COLO829 (cell line): ENCODE results near the gene HECW1.

Experiments used
- DNase-seq: peaks from one replicate; pipeline ENCODE4 v3.0.0; 2012; ENCODE audit warnings: low spot score

Gene HECW1

GRCh38 chr7:43112941-43113621 is 634 bp downstream of the HECW1 start:
- no peak for DNase-seq

DNA sequence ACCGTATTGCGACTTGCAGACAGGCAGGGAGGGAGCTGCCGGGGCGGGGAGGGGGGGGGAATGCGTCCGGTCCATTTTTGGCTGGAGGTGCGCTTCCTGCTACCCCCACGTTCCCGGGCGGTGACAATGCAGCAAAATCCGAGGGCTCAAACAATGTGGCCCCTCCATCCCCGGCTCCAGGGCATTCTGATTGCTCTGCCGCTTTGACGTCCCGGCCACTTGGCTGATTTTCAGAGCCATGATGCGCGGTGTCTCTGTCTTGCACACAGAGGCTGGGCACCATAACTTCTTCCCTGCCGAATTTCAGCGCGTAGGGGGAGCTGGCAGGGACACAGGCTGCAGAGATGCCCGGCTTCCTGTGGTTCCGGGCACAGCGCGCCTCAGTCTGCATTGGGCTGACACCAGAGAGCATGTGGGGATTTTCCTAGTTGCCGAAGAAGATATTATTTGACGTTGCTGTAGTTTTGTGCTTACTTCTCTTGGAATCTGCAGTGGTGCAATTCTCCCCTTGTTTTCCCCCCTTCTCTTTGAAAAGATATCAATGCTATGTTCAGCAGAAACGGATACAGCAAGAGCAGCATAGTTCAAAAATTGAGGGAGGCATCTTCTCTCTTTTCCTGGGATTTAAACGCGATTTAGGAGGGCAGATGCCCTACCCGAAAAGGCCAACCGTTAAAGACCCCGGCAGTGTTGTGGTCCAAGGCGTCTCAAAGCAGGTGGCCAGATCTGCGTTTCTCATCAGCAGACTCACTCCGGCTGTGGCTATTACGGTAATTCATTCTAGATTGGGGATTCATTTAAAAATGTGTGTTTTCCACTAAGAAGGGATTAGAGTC is 1.4 kb downstream of the HECW1 start:
- no peak for DNase-seq

- peak; percentile 67 for DNase-seq
Observed at GRCh38 chr7:43114458-43114780, 2.0 kb downstream of the HECW1 start.

DNA sequence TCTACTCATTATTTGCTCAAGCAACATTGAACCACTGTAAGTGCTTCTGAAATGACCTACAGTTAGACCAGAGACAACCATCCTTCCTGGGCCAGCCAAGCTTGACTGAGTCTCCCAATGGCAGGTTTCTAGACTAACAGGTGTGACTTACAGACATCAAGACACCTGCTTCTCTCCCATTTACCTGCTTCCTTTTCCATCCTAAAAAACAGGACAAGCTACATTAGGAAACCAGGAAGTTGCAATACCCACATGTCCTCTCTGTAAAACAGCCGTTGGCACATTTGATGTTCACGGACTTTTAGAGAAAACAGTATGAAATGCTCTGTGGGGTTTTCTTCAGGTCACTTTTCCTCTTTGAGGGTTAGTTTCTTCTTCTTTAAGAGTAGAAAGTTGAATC is 4.0 kb downstream of the HECW1 start:
- no peak for DNase-seq

DNA sequence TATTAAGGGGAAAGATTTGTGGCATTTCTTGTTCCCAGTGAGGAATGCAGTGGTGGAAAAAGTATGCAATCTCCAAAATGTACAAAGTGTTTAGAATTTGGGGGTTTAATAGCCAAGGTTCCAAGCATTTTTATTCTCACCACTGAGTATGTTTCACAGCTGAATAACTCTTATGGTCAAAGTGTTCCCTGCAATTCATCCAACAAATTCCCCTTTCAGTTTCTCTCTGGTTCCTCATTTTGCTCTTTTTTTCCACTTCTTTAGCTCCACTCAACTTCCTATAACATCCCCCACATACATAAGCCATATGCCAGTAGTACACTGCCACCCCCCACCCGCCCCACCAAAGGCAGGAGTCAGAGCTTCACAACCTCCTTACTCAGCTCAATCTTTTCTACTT is 4.6 kb downstream of the HECW1 start:
- no peak for DNase-seq

- no peak for DNase-seq
Observed at GRCh38 chr7:43117861-43118260, 5.4 kb downstream of the HECW1 start.

GRCh38 chr7:43118313-43118712 is 5.9 kb downstream of the HECW1 start:
- DNase-seq, result no peak

GRCh38 chr7:43119371-43120075 is 7.1 kb downstream of the HECW1 start:
- DNase-seq, result no peak

- DNase-seq, result no peak
Observed at GRCh38 chr7:43121973-43122372, 9.5 kb downstream of the HECW1 start.

GRCh38 chr7:43123457-43123856 is 11.0 kb downstream of the HECW1 start:
- no peak for DNase-seq

GRCh38 chr7:43124388-43124787 is 11.9 kb downstream of the HECW1 start:
- DNase-seq, result no peak

GRCh38 chr7:43130347-43130746 is 17.9 kb downstream of the HECW1 start:
- DNase-seq, result no peak

- no peak for DNase-seq
Observed at GRCh38 chr7:43135129-43135528, 22.7 kb downstream of the HECW1 start.

DNA sequence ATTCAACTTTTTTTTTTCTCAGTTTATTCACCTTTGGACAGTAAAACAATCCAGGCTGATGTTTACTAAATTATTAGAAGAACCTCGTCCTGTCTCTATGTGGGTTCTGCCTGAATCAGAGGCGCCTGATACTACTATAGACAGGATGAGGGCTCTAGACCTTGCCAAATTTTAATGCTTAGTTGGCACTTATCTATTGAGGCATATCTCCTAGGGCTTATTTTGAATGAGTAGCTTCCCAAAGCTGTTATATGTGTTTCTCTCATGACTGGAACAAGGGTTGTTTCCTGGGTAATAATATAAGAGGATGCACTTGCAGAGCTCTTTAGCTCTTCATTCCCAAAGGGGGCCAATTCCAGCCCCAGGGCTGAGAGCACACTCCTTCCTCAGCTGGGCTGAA is 23.6 kb downstream of the HECW1 start:
- no peak for DNase-seq

DNA sequence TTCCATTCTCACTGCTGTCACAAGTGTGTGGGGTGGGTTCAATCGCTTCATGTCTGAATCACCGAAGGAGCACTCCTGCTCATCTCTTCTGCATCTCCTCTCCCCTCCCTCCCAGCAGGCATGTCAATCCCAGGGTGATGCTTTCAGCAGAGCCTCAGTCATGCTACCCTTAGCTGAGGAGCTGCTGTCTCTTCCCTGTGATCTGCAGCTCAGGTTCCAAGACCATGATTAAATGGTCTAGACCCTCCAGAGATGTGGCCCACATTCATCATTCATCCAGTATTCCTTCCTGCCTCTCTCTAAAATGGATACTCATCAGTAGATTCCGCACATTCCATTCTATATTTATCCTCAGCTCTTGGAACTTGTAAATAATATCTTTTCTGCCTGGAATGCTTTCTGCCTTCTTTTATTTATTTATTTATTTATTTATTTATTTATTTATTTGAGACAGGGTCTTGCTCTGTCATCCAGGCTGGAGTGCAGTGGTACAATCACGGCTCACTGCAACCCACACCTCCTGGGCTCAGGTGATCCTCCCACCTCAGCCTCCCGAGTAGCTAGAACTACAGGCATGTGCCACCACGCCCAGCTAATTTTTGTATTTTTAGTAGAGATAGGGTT is 24.8 kb downstream of the HECW1 start:
- peak; percentile 27 for DNase-seq

GRCh38 chr7:43137811-43138210 is 25.4 kb downstream of the HECW1 start:
- no peak for DNase-seq

DNA sequence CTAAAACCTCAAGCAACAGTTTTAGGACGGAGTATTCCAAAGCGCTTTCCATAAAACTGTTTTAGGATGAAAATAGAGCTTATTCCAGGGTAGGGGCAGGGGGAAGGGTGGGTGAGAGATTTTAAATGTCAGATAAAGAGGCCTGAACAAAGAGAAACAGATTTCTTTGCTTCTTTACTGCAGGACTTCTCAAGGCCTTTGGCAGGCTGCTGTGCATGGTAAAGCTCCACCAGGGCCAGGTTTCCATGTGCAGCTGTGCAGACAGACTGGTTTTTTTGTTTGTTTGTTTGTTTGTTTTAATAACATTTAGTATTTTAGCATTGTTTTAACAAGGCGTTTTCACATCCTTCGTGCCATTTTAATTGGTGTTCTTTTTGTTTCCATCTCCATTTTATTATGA is 26.3 kb downstream of the HECW1 start:
- DNase-seq, result no peak

DNA sequence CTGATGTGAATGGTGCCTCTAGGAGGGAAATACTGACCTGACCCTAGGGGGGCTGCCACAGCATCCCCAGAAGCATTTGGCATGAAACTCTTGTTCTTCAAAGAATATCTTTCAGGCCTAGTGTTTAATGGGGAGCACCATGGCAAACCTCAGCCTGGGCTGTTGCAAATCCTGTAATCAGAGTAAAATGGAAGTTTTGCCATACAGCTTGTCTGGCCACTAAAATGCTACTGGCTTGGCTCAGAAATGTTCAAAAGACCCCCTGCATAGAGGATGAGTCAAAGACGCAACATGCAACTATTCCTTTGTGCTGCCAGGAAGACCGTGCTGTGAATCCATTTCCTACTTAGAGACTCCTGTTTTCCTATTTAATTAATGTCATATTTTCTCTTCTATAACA is 26.7 kb downstream of the HECW1 start:
- DNase-seq, result no peak

GRCh38 chr7:43140186-43140585 is 27.7 kb downstream of the HECW1 start:
- DNase-seq, result no peak

DNA sequence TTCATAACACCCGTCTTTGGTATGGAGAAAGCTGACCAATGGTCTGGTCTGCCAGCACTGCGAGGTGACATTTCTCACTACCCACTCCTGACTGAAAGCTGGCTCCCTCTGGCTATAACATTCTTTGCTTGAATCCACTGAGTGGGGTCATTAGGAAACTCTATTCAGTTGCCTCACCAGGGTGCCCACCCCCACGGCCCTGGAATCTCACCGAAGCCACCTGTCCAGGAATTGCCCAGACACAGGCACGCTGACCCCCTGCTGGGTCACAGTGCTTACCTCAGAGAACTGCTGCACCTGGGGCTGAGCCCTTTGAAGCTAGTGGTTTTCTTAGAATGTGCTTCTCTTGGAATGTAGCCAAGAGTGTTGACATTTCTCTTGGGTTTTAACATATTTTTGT is 28.6 kb downstream of the HECW1 start:
- DNase-seq, result no peak

DNA sequence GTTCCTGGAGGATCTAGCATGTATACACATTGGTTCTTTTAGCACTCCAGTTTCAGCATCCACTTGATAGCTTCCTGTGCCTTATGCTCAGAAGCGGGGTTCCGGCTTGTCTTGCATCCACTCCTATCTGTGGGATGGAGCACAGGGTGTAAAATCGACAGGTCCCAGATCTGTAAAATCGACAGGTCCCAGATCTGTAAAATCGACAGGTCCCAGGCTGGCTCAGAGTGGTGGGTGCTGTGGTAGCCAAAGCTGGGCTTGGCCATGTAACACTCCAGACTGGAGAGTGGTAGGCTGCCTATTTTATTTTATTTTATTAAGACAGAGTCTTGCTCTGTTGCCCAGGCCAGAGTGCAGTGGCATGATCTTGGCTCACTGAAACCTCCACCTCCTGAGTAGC is 30.3 kb downstream of the HECW1 start:
- DNase-seq, result no peak

DNA sequence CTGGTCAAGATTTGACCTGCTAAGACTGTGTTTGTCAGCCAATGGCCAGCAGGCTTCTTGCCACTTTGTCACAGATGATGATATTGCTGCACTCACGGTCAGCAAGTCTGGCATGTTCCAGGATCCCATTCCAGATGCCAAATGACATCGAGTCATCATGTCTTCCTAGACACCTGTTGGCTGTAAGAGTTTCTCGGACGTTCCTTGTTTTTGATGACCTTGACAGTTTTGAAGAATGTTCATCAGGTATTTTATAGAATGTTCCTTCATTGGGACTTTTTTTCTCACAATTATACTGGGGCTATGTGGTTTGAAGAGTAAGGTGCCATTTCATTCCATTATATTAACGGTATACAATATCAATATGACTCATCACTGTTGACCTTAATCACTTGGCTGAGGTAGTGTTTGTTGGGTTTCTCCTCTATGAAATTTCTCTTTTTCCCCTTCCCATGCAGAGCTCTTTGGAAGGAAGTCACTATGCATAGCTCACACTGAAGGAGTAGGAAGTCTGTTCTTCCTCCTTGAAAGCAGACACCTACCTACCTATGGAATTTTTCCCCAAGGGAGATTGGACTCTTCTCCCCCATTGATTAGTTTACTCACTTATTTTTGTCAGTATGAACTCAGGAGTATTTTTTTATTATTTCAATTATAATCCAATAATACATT is 31.6 kb downstream of the HECW1 start:
- DNase-seq, result no peak
